GM10248 (cell line): Measurements from ENCODE around the gene SIDT1.

Source experiments
- CTCF ChIA-PET: fragments of 300-600 bp; sonication (Branson Sonifier 250); formaldehyde crosslinking; extraction: SDS; loops from one replicate; lab custom pipeline; 2021; ENCODE audit warnings: antibody characterized with exemption; lab: Yijun Ruan, JAX
- POLR2A ChIA-PET: fragments of 350-650 bp; sonication (Branson Sonifier 250); formaldehyde crosslinking; extraction: SDS; loops from one replicate; lab custom pipeline; 2020; ENCODE audit warnings: antibody characterized with exemption; lab: Yijun Ruan, JAX
- DNase-seq: peaks from one replicate; pipeline ENCODE4 v3.0.0; 2012; ENCODE audit errors: extremely low spot score
- TF ChIP-seq, protein P1 (sequence below): IDR thresholded peaks from 2 replicates; pipeline ENCODE4 v1.5.1; 2012; ENCODE audit warnings: mild to moderate bottlenecking, low read depth; ENCODE audit errors: extremely low read depth, missing control alignments, control extremely low read depth

The SIDT1 gene

DNA sequence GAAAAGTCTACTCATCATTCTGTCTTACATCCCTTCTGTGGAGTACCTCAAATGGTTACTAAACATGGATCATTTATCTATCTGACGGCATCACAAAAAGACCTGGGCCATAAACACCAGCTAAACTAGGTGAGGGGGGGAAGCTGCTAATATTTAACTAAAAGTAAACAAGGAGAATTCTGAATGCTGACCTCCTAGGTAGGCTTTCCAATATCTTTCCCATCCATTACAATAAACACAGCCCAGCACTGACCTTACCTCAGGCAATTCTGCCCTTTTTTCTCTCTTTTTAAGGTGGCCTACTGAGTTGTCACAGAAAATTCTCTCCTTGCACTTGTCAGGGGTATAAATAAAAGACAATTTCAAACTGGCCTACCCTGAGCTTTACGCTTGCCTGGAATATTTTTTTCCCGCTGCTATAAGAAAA lies 131.0 kb downstream of the SIDT1 start:
- no peak for DNase-seq
- CTCF ChIA-PET, result interaction anchor here (0.8 to 1.3 kb wide), 2 partner anchors 9 to 32 kb away, joined by 3 read pairs; no protein-coding TSS in a partner anchor
- POLR2A ChIA-PET, result no interaction called here
- TF ChIP-seq, protein P1, sequence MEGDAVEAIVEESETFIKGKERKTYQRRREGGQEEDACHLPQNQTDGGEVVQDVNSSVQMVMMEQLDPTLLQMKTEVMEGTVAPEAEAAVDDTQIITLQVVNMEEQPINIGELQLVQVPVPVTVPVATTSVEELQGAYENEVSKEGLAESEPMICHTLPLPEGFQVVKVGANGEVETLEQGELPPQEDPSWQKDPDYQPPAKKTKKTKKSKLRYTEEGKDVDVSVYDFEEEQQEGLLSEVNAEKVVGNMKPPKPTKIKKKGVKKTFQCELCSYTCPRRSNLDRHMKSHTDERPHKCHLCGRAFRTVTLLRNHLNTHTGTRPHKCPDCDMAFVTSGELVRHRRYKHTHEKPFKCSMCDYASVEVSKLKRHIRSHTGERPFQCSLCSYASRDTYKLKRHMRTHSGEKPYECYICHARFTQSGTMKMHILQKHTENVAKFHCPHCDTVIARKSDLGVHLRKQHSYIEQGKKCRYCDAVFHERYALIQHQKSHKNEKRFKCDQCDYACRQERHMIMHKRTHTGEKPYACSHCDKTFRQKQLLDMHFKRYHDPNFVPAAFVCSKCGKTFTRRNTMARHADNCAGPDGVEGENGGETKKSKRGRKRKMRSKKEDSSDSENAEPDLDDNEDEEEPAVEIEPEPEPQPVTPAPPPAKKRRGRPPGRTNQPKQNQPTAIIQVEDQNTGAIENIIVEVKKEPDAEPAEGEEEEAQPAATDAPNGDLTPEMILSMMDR, result no peak

GRCh38 chr3:113663761-113664160 lies 131.4 kb downstream of the SIDT1 start:
- CTCF ChIA-PET, result interaction anchor here (0.9 to 1.3 kb wide), 2 partner anchors 10 to 72 kb away, joined by 3 read pairs; no protein-coding TSS in a partner anchor
- no peak for DNase-seq
- TF ChIP-seq, protein P1, result no peak
- POLR2A ChIA-PET, result no interaction called here

- DNase-seq, result no peak
- ChIA-PET CTCF (interaction anchor here (0.8 to 0.9 kb wide), 2 partner anchors 8 to 71 kb away, joined by 3 read pairs; no protein-coding TSS in a partner anchor), POLR2A (no interaction called here)
- TF ChIP-seq, protein P1, result no peak
Measured at GRCh38 chr3:113664523-113665094, 132.3 kb downstream of the SIDT1 start.

DNA sequence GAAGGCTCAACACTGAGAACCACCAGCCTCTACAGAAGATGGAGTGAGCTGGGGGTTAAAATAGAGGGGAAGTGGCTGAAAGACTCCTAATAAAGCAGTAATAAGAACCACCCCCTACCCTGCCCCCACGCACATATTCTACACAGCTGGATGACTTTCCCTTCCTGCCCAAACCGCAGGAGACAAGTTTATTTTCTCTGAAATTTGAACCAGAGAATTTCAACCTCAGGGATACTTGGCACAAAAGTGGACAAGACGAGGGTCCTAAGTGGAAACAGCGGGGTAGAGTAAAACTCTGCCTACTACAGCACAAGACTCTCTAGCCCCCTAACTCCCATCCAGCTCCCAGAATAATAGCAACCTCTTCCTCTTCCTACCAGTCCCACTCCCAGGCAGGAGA lies 135.7 kb downstream of the SIDT1 start:
- TF ChIP-seq, protein P1, result no peak

DNA sequence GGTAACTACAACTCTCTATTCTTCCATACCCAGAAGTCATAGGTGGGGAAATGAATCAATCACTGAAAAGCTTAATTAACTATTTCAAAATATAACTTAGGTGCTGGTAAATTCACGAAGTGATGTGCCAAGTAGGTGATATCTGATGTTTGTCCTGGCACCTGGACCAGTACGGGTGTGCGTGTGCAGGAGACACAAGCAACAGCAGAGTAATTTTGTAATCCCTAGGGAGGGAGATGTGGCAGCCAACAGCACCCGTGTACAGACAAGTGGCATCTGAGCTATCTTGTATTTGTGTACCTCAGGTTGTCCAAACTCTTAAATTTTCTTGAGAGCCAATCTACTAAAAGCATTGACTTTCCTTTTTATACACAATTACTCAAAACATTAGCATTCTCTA lies 141.2 kb downstream of the SIDT1 start:
- ChIA-PET CTCF (no interaction called here), POLR2A (no interaction called here)
- no peak for DNase-seq
- TF ChIP-seq, protein P1, result no peak

More for the DNA sequence above, 135.7 kb downstream of the SIDT1 start:
- ChIA-PET POLR2A (no interaction called here), CTCF (interaction anchor here (1.0 to 2.2 kb wide), 5 partner anchors 9 to 32 kb away, joined by 3 to 4 read pairs (median 4); no protein-coding TSS in a partner anchor)
- no peak for DNase-seq

- ChIA-PET CTCF (no interaction called here), POLR2A (no interaction called here)
- no peak for DNase-seq
- TF ChIP-seq, protein P1, result no peak
Measured at GRCh38 chr3:113676261-113676660, 143.9 kb downstream of the SIDT1 start.

DNA sequence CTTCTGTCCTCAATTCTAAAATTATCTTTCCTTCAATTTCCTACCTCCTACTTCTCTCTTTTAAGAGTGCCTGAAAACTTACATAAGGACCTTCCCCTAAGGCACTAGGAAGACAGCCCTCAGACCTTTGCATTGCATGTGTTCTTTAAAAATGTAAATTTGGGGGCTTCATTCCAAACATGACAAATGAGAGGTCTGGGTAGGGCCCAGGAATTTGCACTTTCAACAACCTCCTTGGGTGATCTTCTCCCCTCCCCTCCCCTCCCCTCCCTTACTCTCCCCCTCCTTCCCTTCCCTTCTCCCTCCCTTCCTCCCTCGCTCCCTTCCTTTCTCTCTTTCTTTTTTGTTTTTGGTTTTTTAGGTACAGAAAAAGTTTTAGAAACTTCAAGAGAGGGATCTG lies 145.4 kb downstream of the SIDT1 start:
- TF ChIP-seq, protein P1, result no peak
- no peak for DNase-seq
- ChIA-PET CTCF (interaction anchor here (1.4 kb wide), 1 partner anchor 10 kb away, joined by 4 read pairs; no protein-coding TSS in a partner anchor), POLR2A (no interaction called here)
